ENCODE data around the gene CCDC74A. TPM values are rescaled to one million over a fixed set of nuclear protein-coding genes. Genes with fewer than 3 reads are reported as not detected.
"Not testable (repeated sequence)": the region's sequence is repeated elsewhere in the genome, so short reads cannot be mapped to it uniquely, and the experiment has no call there.

Gene CCDC74A
- 3.6 TPM for polyA plus RNA-seq
- long read RNA-seq, donor 1, partial matches to known transcripts = 0 of 1 reads
- long read RNA-seq, donor 1, other reads (novel, unspliced or antisense) = 0 of 1 reads
- long read RNA-seq, donor 2, partial matches to known transcripts = 0 of 1 reads
- long read RNA-seq, donor 2, other reads (novel, unspliced or antisense) = 0 of 1 reads
- long read RNA-seq, donor 3 = 0 reads
- long read RNA-seq, donor 4 = 0 reads
- long read RNA-seq, donor 5, partial matches to known transcripts = 0 of 1 reads
- long read RNA-seq, donor 5, other reads (novel, unspliced or antisense) = 0 of 1 reads
- long read RNA-seq, donor 6 = 0 reads
- long read RNA-seq, donor 7, partial matches to known transcripts = 0 of 2 reads
- long read RNA-seq, donor 7, other reads (novel, unspliced or antisense) = 0 of 2 reads
- long read RNA-seq, donor 8, partial matches to known transcripts = 0 of 1 reads
- long read RNA-seq, donor 8, other reads (novel, unspliced or antisense) = 0 of 1 reads
- long read RNA-seq, donor 9, partial matches to known transcripts = 0 of 1 reads
- long read RNA-seq, donor 9, other reads (novel, unspliced or antisense) = 0 of 1 reads
- long read RNA-seq, donor 10 = 0 reads
- long read RNA-seq, donor 11, partial matches to known transcripts = 0 of 2 reads
- long read RNA-seq, donor 11, other reads (novel, unspliced or antisense) = 0 of 2 reads

GRCh38 chr2:131527131-131528001 is at the start of gene CCDC74A:
Gene CCDC74A (plus strand): TSS chr2:131527888. CDS start chr2:131527971, 83 bp downstream.
- not testable (repeated sequence) for H3K36me3 ChIP-seq (ENCODE audit: control insufficient read depth, insufficient read depth, low read length); H3K27me3 ChIP-seq (ENCODE audit: control insufficient read depth, insufficient read depth, low read length); H3K4me1 ChIP-seq (ENCODE audit: control insufficient read depth, insufficient read depth, low read length); H3K27ac ChIP-seq (ENCODE audit: low read length); H3K9me3 ChIP-seq (ENCODE audit: control insufficient read depth, low read depth, low read length)
- DNase-seq = peak; percentile 31 to 54
- peak within 1 kb of the TSS; percentile 10 for H3K4me3 ChIP-seq (ENCODE audit: low read length)
- 80% methylated on average over 1 of the region's 47 CpGs for WGBS (ENCODE audit: insufficient coverage, low lambda C conversion rate)

GRCh38 chr2:131478074-131478849 is 49.4 kb upstream of the CCDC74A start:
- not testable (repeated sequence) for H3K4me3 ChIP-seq (ENCODE audit: low read length); H3K9me3 ChIP-seq (ENCODE audit: control insufficient read depth, low read depth, low read length); H3K27me3 ChIP-seq (ENCODE audit: control insufficient read depth, insufficient read depth, low read length); H3K36me3 ChIP-seq (ENCODE audit: control insufficient read depth, insufficient read depth, low read length); H3K27ac ChIP-seq (ENCODE audit: low read length); DNase-seq; H3K4me1 ChIP-seq (ENCODE audit: control insufficient read depth, insufficient read depth, low read length)
- no CpG with 5 or more reads among the region's 18 CpGs for WGBS (ENCODE audit: insufficient coverage, low lambda C conversion rate)

GRCh38 chr2:131478850-131479461 is 48.7 kb upstream of the CCDC74A start:
- not testable (repeated sequence) for H3K27me3 ChIP-seq (ENCODE audit: control insufficient read depth, insufficient read depth, low read length); DNase-seq; H3K4me1 ChIP-seq (ENCODE audit: control insufficient read depth, insufficient read depth, low read length); H3K36me3 ChIP-seq (ENCODE audit: control insufficient read depth, insufficient read depth, low read length); H3K4me3 ChIP-seq (ENCODE audit: low read length); H3K27ac ChIP-seq (ENCODE audit: low read length); H3K9me3 ChIP-seq (ENCODE audit: control insufficient read depth, low read depth, low read length)
- WGBS (ENCODE audit: insufficient coverage, low lambda C conversion rate) = no CpG with 5 or more reads among the region's 9 CpGs

GRCh38 chr2:131480351-131480750 is 47.3 kb upstream of the CCDC74A start:
- not testable (repeated sequence) for H3K9me3 ChIP-seq (ENCODE audit: control insufficient read depth, low read depth, low read length); H3K27me3 ChIP-seq (ENCODE audit: control insufficient read depth, insufficient read depth, low read length); DNase-seq; H3K27ac ChIP-seq (ENCODE audit: low read length); H3K4me1 ChIP-seq (ENCODE audit: control insufficient read depth, insufficient read depth, low read length); H3K36me3 ChIP-seq (ENCODE audit: control insufficient read depth, insufficient read depth, low read length); H3K4me3 ChIP-seq (ENCODE audit: low read length)
- WGBS (ENCODE audit: insufficient coverage, low lambda C conversion rate) = no CpG with 5 or more reads among the region's 20 CpGs

- not testable (repeated sequence) for H3K9me3 ChIP-seq (ENCODE audit: control insufficient read depth, low read depth, low read length); H3K27me3 ChIP-seq (ENCODE audit: control insufficient read depth, insufficient read depth, low read length); H3K36me3 ChIP-seq (ENCODE audit: control insufficient read depth, insufficient read depth, low read length); DNase-seq; H3K27ac ChIP-seq (ENCODE audit: low read length); H3K4me3 ChIP-seq (ENCODE audit: low read length); H3K4me1 ChIP-seq (ENCODE audit: control insufficient read depth, insufficient read depth, low read length)
- WGBS (ENCODE audit: insufficient coverage, low lambda C conversion rate) = no CpG with 5 or more reads among the region's 19 CpGs
Measured at GRCh38 chr2:131482506-131483155, 45.1 kb upstream of the CCDC74A start.

- H3K27me3 ChIP-seq (ENCODE audit: control insufficient read depth, insufficient read depth, low read length); DNase-seq; H3K9me3 ChIP-seq (ENCODE audit: control insufficient read depth, low read depth, low read length); H3K4me1 ChIP-seq (ENCODE audit: control insufficient read depth, insufficient read depth, low read length); H3K27ac ChIP-seq (ENCODE audit: low read length); H3K4me3 ChIP-seq (ENCODE audit: low read length); H3K36me3 ChIP-seq (ENCODE audit: control insufficient read depth, insufficient read depth, low read length): not testable (repeated sequence)
- WGBS (ENCODE audit: insufficient coverage, low lambda C conversion rate) = no CpG with 5 or more reads among the region's 24 CpGs
Measured at GRCh38 chr2:131483981-131484820, 43.5 kb upstream of the CCDC74A start.

- H3K4me1 ChIP-seq (ENCODE audit: control insufficient read depth, insufficient read depth, low read length); H3K9me3 ChIP-seq (ENCODE audit: control insufficient read depth, low read depth, low read length); H3K36me3 ChIP-seq (ENCODE audit: control insufficient read depth, insufficient read depth, low read length); H3K4me3 ChIP-seq (ENCODE audit: low read length); H3K27ac ChIP-seq (ENCODE audit: low read length); H3K27me3 ChIP-seq (ENCODE audit: control insufficient read depth, insufficient read depth, low read length); DNase-seq: not testable (repeated sequence)
- WGBS (ENCODE audit: insufficient coverage, low lambda C conversion rate) = no CpG with 5 or more reads among the region's 11 CpGs
Measured at GRCh38 chr2:131484906-131485460, 42.7 kb upstream of the CCDC74A start.

- not testable (repeated sequence) for H3K4me1 ChIP-seq (ENCODE audit: control insufficient read depth, insufficient read depth, low read length); H3K27ac ChIP-seq (ENCODE audit: low read length); H3K9me3 ChIP-seq (ENCODE audit: control insufficient read depth, low read depth, low read length); H3K36me3 ChIP-seq (ENCODE audit: control insufficient read depth, insufficient read depth, low read length); H3K27me3 ChIP-seq (ENCODE audit: control insufficient read depth, insufficient read depth, low read length); H3K4me3 ChIP-seq (ENCODE audit: low read length)
- DNase-seq = peak in 1 of 2 donors; percentile 25
- no CpG with 5 or more reads among the region's 14 CpGs for WGBS (ENCODE audit: insufficient coverage, low lambda C conversion rate)
Measured at GRCh38 chr2:131486201-131486902, 41.3 kb upstream of the CCDC74A start.
